GM18907 (cell line): Measurements from ENCODE around the gene CTCFL.

ENCODE experiments used
- ATAC-seq: cut with Tn5 transposase; IDR thresholded peaks from one replicate; pipeline ENCODE4 v1.9.1; 2021; ENCODE audit warnings: mild to moderate bottlenecking, moderate library complexity; ENCODE audit not compliant: unreplicated experiment

The CTCFL gene

DNA sequence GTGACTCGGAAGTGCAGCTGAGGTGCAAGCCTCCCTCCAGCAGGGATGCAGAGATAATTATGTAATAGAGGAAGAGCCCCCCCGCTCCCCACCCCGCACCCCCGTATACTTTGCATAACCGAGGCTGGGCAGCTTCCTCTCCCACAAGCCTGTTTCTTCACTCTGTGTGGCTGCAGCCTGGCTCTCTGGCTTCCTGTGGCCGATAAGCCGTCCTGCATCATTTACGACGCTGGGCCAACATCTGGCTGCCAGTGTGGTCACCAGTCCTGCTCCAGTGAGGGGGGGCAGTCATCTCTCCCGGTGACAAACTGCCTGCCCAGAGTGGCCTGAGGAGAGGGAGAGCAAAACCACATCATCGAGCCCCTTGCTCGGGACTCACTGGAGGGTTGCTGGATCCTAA is 74.5 kb downstream of the CTCFL start:
- peak; percentile 81 for ATAC-seq

DNA sequence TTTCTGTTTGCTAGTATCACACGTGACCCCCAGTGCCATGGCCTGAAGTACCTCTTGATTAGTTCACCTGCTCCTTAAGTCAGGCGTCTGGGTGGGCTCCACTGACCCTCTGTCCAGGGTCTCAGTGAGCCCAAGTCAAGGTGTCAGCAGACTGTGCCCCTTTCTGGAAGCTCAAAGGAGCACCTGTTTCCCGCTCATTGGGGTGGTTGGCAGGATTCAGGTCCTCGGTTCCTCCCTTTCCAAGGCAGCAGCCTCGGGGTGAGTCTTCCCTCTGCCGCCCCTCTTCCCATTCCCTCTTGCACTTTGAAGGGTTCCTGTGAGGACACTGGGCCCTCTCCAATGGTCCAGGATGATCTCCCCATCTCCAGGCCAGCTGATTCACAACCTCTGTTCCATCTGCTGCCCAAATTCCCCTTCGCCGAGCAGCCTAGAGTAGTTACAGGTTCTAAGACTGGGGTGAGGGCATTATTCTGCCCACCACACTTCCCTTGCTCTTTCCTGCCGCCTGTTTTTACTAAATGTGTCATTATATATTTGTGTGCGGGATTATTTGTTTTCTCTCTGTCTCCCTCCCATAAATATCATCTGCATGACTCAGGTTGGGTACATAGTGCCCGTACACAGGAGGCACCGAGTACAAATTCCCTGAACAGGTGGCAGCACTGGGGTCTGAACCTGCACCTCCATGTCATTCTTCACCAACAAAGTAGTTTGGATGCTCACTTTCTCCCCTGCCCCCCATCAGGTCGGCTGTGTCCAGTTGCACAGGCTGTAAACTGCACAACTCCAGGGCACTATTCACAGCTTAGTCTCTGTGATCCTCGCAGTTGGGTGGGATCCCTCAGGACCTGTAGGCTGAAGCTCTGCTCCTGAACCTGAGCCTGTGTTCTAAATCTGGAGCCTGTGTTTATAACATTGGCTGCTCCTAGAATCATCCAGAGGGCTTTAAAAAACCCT is 75.3 kb downstream of the CTCFL start:
- no peak for ATAC-seq

DNA sequence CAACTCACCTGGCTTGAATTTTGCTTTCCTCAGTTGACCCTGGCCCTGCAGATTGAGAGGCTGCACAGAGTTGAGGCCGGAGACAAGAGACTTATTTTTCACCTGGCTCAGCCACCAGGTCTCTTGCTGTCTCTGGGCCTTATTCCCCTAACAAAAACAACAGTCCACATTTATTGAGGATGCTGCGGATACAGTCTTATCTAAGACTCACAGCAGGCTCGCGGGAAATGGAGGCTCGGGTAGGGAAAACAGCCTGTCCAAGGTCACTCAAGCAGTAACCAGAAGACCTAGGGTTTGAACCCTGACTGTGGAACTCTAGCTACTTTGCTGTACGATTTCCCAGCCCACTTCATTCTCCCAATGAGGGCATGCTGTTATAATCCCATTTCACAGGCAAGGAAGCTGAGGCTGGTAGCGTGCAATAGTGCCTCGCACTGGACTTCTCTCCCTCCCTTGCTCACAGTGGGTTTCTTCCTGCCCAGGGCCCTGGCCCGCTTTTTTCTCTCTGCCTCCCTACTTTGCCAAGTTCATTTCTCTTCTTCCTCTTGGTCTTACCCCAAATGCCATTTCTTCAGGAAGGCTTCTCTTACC is 76.1 kb downstream of the CTCFL start:
- ATAC-seq, result no peak
